Gastroesophageal sphincter (tissue), 4 donors: ENCODE measurements around the gene TIAM2. TPM values are rescaled to one million over a fixed set of nuclear protein-coding genes. Genes with fewer than 3 reads are reported as not detected.
A peak's percentile ranks its signal among the peaks of the same experiment; 100 is the strongest.

Source experiments
- ATAC-seq: fragments of 150-250 bp; one replicate; pipeline ENCODE4 v1.9.1; 2016; ENCODE audit warnings: mild to moderate bottlenecking, moderate library complexity
- H3K27ac ChIP-seq, 4 donors: fragments of 200-600 bp; sonication (generic) in 3 of 4; 1 replicate in 3 of 4; 2 replicates in 1 of 4; pipeline ENCODE4 v1.5.1; 2016 to 2019
- H3K27me3 ChIP-seq: fragments of 200-600 bp; sonication (generic); one replicate; pipeline ENCODE4 v1.5.1; 2019
- H3K36me3 ChIP-seq, 2 donors: fragments of 200-600 bp; sonication (generic); one replicate each; pipeline ENCODE4 v1.5.1; 2019; ENCODE audit warnings: control low read depth in 1 of 2
- H3K4me1 ChIP-seq, 3 donors: fragments of 200-600 bp; sonication (generic); 1 replicate in 2 of 3; 2 replicates in 1 of 3; pipeline ENCODE4 v1.5.1; 2016 to 2019; ENCODE audit warnings: control low read depth in 2 of 3
- H3K4me3 ChIP-seq, 2 donors: fragments of 200-600 bp; sonication (generic); one replicate each; pipeline ENCODE4 v1.5.1; 2019; ENCODE audit warnings: mild to moderate bottlenecking in 1 of 2, moderate library complexity in 1 of 2
- H3K9me3 ChIP-seq, 3 donors: fragments of 200-600 bp; sonication (generic); one replicate each; pipeline ENCODE4 v1.5.1; 2017 to 2019; ENCODE audit warnings: control low read depth in 2 of 3
- CTCF ChIP-seq, 4 experiments: fragments of 200-600 bp in 2 of 4; fragments of 450-650 bp in 2 of 4; sonication (generic) in 1 of 4; IDR thresholded peaks; one replicate each; pipeline ENCODE4 v1.5.1; 2017 to 2019; ENCODE audit warnings: antibody characterized with exemption in 4 of 4, mild to moderate bottlenecking in 2 of 4, moderate library complexity in 2 of 4
- EP300 ChIP-seq: sonication (generic); formaldehyde crosslinking; IDR thresholded peaks from one replicate; pipeline ENCODE4 v1.6.1; 2017; ENCODE audit warnings: antibody characterized with exemption, mild to moderate bottlenecking
- POLR2A ChIP-seq, 2 donors: fragments of 450-650 bp; IDR thresholded peaks; one replicate each; pipeline ENCODE4 v1.6.1; 2017; ENCODE audit warnings: antibody characterized with exemption in 2 of 2, mild to moderate bottlenecking in 2 of 2, moderate library complexity in 1 of 2
- POLR2AphosphoS5 ChIP-seq: sonication (generic); formaldehyde crosslinking; IDR thresholded peaks from one replicate; pipeline ENCODE4 v1.6.1; 2017; ENCODE audit warnings: antibody characterized with exemption
- WGBS, 2 donors: methylation state at CpG; one replicate each; pipeline ENCODE4 v1.1.5; 2018; ENCODE audit warnings: low coverage in 1 of 2; 5-methylcytosine and 5-hydroxymethylcytosine counted together
- total RNA-seq, 4 donors: library from RNA; depleted of rRNA; stranded (reverse); fragments of >200 nt; gene quantifications; one replicate each; pipeline ENCODE4 v1.1.0, GENCODE V29; 2016

Gene TIAM2
- total RNA-seq, 4 donors from 2014 or later = 6.3 to 22.6 (median 14.2) TPM

DNA sequence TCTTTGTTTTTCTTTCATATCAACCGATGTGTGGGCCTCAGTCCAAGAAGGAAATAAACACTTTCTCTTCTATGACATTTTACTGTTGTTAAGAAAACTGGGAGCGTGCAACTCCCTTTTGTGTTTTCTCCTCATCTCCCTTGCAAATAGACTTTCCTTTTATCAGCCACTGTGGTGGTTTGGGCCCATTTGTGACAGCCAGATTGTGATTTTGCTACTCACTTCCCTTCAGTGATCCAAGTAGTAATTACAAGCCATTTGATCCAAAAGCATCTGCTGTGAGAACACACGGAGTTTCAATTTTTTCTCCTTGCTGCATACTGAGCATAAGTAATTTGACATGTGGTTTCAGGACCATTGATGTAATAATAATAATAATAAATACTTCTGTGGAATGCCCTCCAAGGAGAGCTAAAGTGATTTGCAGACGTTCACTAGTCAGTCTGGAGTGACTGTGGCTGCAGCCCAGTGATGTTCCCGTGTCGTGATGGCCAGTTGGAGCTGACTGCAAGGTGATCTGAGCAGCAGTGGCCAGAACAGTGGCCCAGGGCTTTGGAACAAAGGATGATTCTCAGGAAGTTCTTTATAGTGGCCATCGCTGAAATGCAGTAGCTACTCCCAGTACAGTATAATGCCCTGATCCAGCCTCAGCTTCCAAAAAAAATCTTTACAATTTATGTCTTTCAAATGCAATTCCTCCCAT, 176.8 kb downstream of the TIAM2 start:
- no peak for ATAC-seq
- H3K36me3 ChIP-seq = no peaks in the 10 kb centered on the region
- TF ChIP-seq POLR2AphosphoS5 (no peak), POLR2A (IDR thresholded peaks at IDR 0.05) (no peak), CTCF (IDR thresholded peaks at IDR 0.05) (no peak), EP300 (no peak)
- H3K4me3 ChIP-seq = peak overlapping the region in 1 of 2 donors; percentile 8
- WGBS, 2 donors = 20 to 28% methylated on average over 4 to 7 of the region's 7 CpGs
- H3K27me3 ChIP-seq = no peaks in the 10 kb centered on the region
- peaks cover 7 to 32% (median 10%) of the 10 kb centered on the region in 3 donors for H3K4me1 ChIP-seq
- H3K27ac ChIP-seq = peak overlapping the region; percentile 23 to 57 (median 44)
- H3K9me3 ChIP-seq = no peaks in the 10 kb centered on the region

DNA sequence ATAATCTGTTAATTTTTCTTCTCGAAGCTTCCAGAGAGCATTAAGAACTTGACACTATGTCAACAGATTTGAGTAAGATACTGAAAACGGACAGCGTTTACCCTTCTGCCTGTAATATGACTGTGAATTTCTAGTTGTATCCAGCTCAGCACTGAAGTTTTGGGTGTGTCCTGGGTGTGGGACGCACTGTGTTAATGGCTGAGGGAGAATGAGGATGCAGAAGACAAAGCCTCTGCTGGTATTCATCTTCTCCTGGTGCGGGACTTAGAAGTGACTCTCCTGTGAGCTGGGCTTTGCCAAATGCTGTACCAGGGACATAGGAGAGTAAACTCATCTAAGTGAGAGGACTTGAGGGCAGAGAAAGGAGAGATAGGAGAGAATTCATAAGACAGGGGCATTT, 178.4 kb downstream of the TIAM2 start:
- no peak for ATAC-seq
- Histone ChIP-seq H3K9me3 (no peaks in the 10 kb centered on the region), H3K4me3 (no peak overlapping the region), H3K27me3 (no peaks in the 10 kb centered on the region), H3K36me3 (no peaks in the 10 kb centered on the region), H3K27ac (no peak overlapping the region), H3K4me1 (peaks cover 7 to 32% (median 10%) of the 10 kb centered on the region in 3 donors)
- WGBS, 2 donors = 81 to 94% methylated on average over 4 to 5 of the region's 5 CpGs
- TF ChIP-seq POLR2A (IDR thresholded peaks at IDR 0.05) = no peak
- TF ChIP-seq POLR2AphosphoS5 = no peak
- TF ChIP-seq CTCF (IDR thresholded peaks at IDR 0.05) = no peak
- no peak for TF ChIP-seq EP300

- TF ChIP-seq POLR2A (IDR thresholded peaks at IDR 0.05) (no peak), POLR2AphosphoS5 (no peak), CTCF (IDR thresholded peaks at IDR 0.05) (peak; percentile 23 to 75 (median 64)), EP300 (no peak)
- peak overlapping the region in 1 of 4 donors; percentile 33 for H3K27ac ChIP-seq
- peaks cover 7 to 32% (median 10%) of the 10 kb centered on the region in 3 donors for H3K4me1 ChIP-seq
- H3K36me3 ChIP-seq = no peaks in the 10 kb centered on the region
- ATAC-seq = peak; percentile 74
- H3K4me3 ChIP-seq = no peak overlapping the region
- H3K9me3 ChIP-seq = no peaks in the 10 kb centered on the region
- H3K27me3 ChIP-seq = no peaks in the 10 kb centered on the region
- 4 to 34% methylated on average over 4 to 10 of the region's 12 CpGs for WGBS, 2 donors
These were observed 179.6 kb downstream of the TIAM2 start for GRCh38 chr6:155174576-155175211.

GRCh38 chr6:155177363-155177961, 182.3 kb downstream of the TIAM2 start:
- Histone ChIP-seq H3K9me3 (no peaks in the 10 kb centered on the region), H3K4me1 (peaks cover 0 to 12% (median 0%) of the 10 kb centered on the region in 3 donors), H3K36me3 (no peaks in the 10 kb centered on the region), H3K4me3 (no peak overlapping the region), H3K27me3 (no peaks in the 10 kb centered on the region), H3K27ac (no peak overlapping the region)
- no peak for TF ChIP-seq POLR2A (IDR thresholded peaks at IDR 0.05)
- TF ChIP-seq EP300 = no peak
- peak; percentile 52 to 78 (median 72) for TF ChIP-seq CTCF (IDR thresholded peaks at IDR 0.05)
- no peak for ATAC-seq
- 60 to 69% methylated on average over 2 to 4 of the region's 4 CpGs for WGBS, 2 donors
